Measurements from ENCODE around the gene SH3GL3. TPM values are rescaled to one million over a fixed set of nuclear protein-coding genes. Genes with fewer than 3 reads are reported as not detected.

The SH3GL3 gene
- total and polyA plus RNA-seq, 2 of the 13 experiments (the other 11 are each of a cell fraction or from before 2014, with no cell fraction given): not detected

GRCh38 chr15:83657549-83657948, 210.4 kb downstream of the SH3GL3 start:
- H3K4me3 ChIP-seq (replicated peaks in 1 of 3; ENCODE audit: insufficient read depth in 1 of 3, low read depth in 2 of 3, low read length in 3 of 3): no peak overlapping the region
- WGBS (ENCODE audit: low lambda C conversion rate): 66% methylated on average over 4 of the region's 4 CpGs
- ChIA-PET POLR2A (no interaction called here), CTCF (ENCODE audit: low intra/inter-chr PET ratio, low total read pairs) (no interaction called here)
- H3K9ac ChIP-seq (ENCODE audit: insufficient read depth, low read depth, low read length): no peak overlapping the region
- peaks cover 32% of the 10 kb centered on the region for H3K4me1 ChIP-seq (ENCODE audit: insufficient read depth, low read length)
- in situ Hi-C loops (cut with HindIII; ENCODE audit: extremely low pct_ligation_motif_present, low pct_unique_long_range_greater_than_20kb): no loop called here
- H4K20me1 ChIP-seq (ENCODE audit: insufficient read depth, low read length): no peaks in the 10 kb centered on the region
- H3K9me3 ChIP-seq (ENCODE audit: low read length): no peaks in the 10 kb centered on the region
- no peak for TF ChIP-seq CREB1 (IDR thresholded peaks at IDR 0.05)
- TF ChIP-seq CREB1 (CRISPR knock-in tag; IDR thresholded peaks at IDR 0.05): no peak
- no peak for TF ChIP-seq ZNF383 (CRISPR knock-in tag; IDR thresholded peaks at IDR 0.05; ENCODE audit: borderline replicate concordance)
- TF ChIP-seq SIN3B (IDR thresholded peaks at IDR 0.05; ENCODE audit: low read length): no peak
- 0 out of 2 replicates have a peak, but pooled peaks have one; percentile 14 for TF ChIP-seq ZFX (CRISPR knock-in tag; IDR thresholded peaks at IDR 0.05; ENCODE audit: low read depth)
- peak; percentile 51 for TF ChIP-seq CTCF (CRISPR knock-in tag; IDR thresholded peaks at IDR 0.05)
- no peak for TF ChIP-seq STAT6 (CRISPR knock-in tag; IDR thresholded peaks at IDR 0.05; ENCODE audit: borderline replicate concordance)
- no peak for TF ChIP-seq NFKBIZ (CRISPR knock-in tag; IDR thresholded peaks at IDR 0.05)
- no peak for TF ChIP-seq ATF7 (IDR thresholded peaks at IDR 0.05)
- no peak for TF ChIP-seq ATF7 (CRISPR knock-in tag; IDR thresholded peaks at IDR 0.05)
- no peak overlapping the region for H3K27ac ChIP-seq (ENCODE audit: extremely low read length, insufficient read depth, low read length)
- intact Hi-C loops (cut with micrococcal nuclease; ENCODE audit: unreplicated experiment): no loop called here
- H3K36me3 ChIP-seq (replicated peaks in 1 of 2; ENCODE audit: control insufficient read depth in 1 of 2, insufficient read depth in 2 of 2, low read length in 2 of 2): no peaks in the 10 kb centered on the region
- DNase-seq (ENCODE audit: low spot score) (no peak), FAIRE-seq (no peak), ATAC-seq (no peak)
- peaks cover 0 to 7% of the 10 kb centered on the region in 2 experiments; a peak in 2 of 5 replicates for H3K27me3 ChIP-seq (ENCODE audit: control insufficient read depth in 1 of 2, insufficient read depth in 2 of 2, low read length in 2 of 2)
- peak overlapping the region; percentile 48 for H3K4me2 ChIP-seq (ENCODE audit: low read depth, low read length)
- no peak overlapping the region for H2AFZ ChIP-seq (ENCODE audit: low read length)
- no peaks in the 10 kb centered on the region for H3K79me2 ChIP-seq (ENCODE audit: insufficient read depth, low read length)
- BruUV-seq (replicated peaks): no TSS peak

All from HepG2 (cell line).